Activated naive CD8-positive, alpha-beta T cell treated with anti-CD3 and anti-CD28 coated beads, Interleukin-2, amount 10 ng/mL, durations not matched to agents 7 days and 5 days (primary cell): ENCODE data around the gene C3. TPM values are rescaled to one million over a fixed set of nuclear protein-coding genes. Genes with fewer than 3 reads are reported as not detected.
"Not testable (repeated sequence)": the region's sequence is repeated elsewhere in the genome, so short reads cannot be mapped to it uniquely, and the experiment has no call there.

Experiments used
- ATAC-seq: fragments of 150-1000 bp; cut with Tn5 transposase; one replicate; pipeline ENCODE4 v1.10.0; 2021; ENCODE audit warnings: low read depth, moderate library complexity
- POLR2A ChIA-PET: fragments of 350-600 bp; sonication (Branson Sonifier 250); formaldehyde crosslinking; loops from one replicate; lab custom pipeline; 2021; ENCODE audit warnings: antibody characterized with exemption; lab: Charles Lee
- DNase-seq: peaks from one replicate; pipeline ENCODE4 v3.0.0; 2021
- H3K27ac Mint-ChIP-seq: one replicate; pipeline ENCODE4 v1.8.0; 2022; ENCODE audit warnings: mild to moderate bottlenecking, mixed read lengths
- H3K27me3 Mint-ChIP-seq: one replicate; pipeline ENCODE4 v1.8.0; 2022; ENCODE audit warnings: mild to moderate bottlenecking, moderate library complexity, mixed read lengths
- H3K36me3 Mint-ChIP-seq: one replicate; pipeline ENCODE4 v1.8.0; 2021; ENCODE audit warnings: mild to moderate bottlenecking, mixed read lengths
- H3K4me1 Mint-ChIP-seq: one replicate; pipeline ENCODE4 v1.8.0; 2021; ENCODE audit warnings: mixed read lengths
- H3K4me3 Mint-ChIP-seq: one replicate; pipeline ENCODE4 v1.8.0; 2022; ENCODE audit warnings: mild to moderate bottlenecking, moderate library complexity, mixed read lengths
- H3K9me3 Mint-ChIP-seq: one replicate; pipeline ENCODE4 v1.8.0; 2021; ENCODE audit warnings: mixed read lengths
- total RNA-seq, 2 experiments: library from RNA; stranded (reverse); gene quantifications; one replicate each; pipeline ENCODE4 v1.2.3, GENCODE V29; 2021

Gene C3
- total RNA-seq, 2 experiments from 2014 or later, result 2.0 to 2.1 TPM

DNA sequence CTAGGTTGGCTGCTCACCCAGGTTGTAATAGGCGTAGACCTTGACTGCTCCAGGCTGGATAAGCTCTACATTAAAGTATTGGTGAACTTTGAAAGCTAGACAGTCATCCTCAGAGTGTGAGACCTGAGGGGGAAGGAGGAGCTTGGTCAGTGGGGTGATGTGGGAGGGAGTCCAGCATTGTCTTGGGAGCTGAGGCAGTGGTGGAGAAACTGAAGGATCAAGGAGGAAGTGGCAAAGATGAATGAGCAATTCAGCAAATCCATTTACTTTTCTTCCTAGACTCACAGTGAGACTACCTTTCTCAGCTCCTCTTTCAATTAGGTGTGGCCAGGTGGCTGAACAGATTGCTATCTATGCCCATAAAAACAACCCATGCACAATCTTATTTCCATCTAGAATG lies 40.3 kb downstream of the C3 start:
- H3K4me1 Mint-ChIP-seq, result peaks cover 32% of the 10 kb centered on the region
- no peak overlapping the region for H3K4me3 Mint-ChIP-seq
- POLR2A ChIA-PET, result interaction anchor here (1.0 to 1.4 kb wide), 2 partner anchors 11 to 41 kb away, joined by 3 read pairs; partner anchors contain the start of gene TNFSF14
- ATAC-seq (no peak), DNase-seq (no peak)
- H3K27me3 Mint-ChIP-seq, result peaks cover 17% of the 10 kb centered on the region
- peaks cover 5% of the 10 kb centered on the region for H3K9me3 Mint-ChIP-seq
- H3K27ac Mint-ChIP-seq, result no peak overlapping the region
- peaks cover 3% of the 10 kb centered on the region for H3K36me3 Mint-ChIP-seq

DNA sequence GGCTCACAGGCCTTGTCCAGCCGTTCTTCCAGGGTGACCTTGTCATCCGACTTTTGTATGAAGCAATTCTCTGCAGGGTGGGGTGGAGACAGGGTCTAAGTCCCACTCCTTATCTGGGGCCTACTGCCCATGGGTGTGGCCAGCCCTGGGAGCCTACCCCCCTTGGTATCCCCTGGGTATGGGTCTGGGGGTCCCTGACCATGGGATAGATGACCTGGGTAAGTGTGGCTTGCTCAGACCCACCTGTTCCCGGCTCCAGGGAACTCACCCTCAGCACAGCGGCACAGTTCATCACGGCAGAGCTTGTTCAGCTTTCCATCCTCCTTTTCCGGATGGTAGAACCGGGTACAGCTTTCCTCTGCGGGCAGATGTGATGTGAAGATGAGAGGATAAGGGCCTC lies 41.3 kb downstream of the C3 start:
- no peak for DNase-seq
- Mint-ChIP-seq H3K36me3 (peaks cover 3% of the 10 kb centered on the region), H3K4me3 (no peak overlapping the region), H3K4me1 (peaks cover 40% of the 10 kb centered on the region), H3K27ac (peak overlapping the region; percentile 8), H3K9me3 (peaks cover 5% of the 10 kb centered on the region), H3K27me3 (peaks cover 17% of the 10 kb centered on the region)
- POLR2A ChIA-PET, result no interaction called here
- no peak for ATAC-seq

DNA sequence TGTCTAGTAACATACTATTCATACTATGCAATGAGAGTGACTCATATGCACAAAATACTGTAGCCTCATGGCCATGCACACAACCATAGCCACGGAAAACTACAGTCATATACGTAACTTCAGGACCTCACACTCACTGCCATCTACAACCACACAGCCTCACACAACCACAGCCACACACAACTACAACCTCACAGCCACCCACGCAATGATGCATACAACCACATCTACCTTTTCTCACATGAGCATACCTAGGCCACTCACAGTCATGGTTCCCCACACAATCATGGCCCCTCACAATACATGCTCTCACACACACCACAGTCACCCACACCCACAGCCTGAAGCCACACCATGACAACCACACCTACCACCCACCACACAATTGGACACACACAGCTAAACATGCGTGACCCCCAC lies 41.8 kb downstream of the C3 start:
- peak; percentile 31 for ATAC-seq
- Mint-ChIP-seq H3K4me1 (peaks cover 41% of the 10 kb centered on the region), H3K4me3 (no peak overlapping the region), H3K36me3 (peaks cover 3% of the 10 kb centered on the region), H3K27ac (peak overlapping the region; percentile 8), H3K27me3 (peaks cover 17% of the 10 kb centered on the region), H3K9me3 (peaks cover 5% of the 10 kb centered on the region)
- POLR2A ChIA-PET, result no interaction called here
- no peak for DNase-seq

DNA sequence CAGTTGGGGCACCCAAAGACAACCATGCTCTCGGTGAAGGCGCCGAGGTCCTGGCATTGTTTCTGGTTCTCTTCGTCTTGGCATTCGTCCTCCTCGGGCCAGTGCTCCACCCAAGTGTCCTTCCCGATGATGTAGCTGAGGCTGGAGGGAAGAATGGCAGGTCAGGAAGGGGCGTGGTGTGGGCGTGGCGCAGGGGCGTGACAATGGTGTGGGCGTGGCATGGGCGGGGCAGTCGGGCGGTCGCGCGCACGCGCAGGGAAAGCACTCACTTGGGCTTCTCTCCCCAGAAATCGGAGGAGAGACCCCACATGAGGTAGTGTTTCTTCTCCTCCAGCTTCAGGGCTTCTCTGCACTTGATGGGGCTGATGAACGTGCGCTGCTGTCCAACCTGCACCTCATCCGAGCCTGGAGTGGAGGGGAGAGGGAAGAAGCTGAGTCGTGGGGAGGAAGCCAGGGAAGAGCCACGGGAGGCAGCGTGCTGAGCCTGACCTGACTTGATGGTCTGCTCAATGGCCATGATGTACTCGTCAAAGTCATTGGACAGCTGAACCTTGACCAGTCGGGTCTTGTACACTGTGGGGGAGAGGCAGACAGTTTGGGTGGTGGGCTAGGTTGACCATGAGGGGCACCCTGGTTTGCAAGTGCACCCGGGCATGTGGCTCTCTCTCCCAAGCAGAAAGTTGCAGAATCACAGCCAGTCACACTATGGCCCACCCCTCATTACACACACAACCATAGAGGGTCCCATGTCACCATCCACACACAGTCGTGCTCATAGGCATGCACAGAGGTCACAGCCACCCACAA lies 42.4 kb downstream of the C3 start:
- H3K4me3 Mint-ChIP-seq, result peak overlapping the region; percentile 20
- no peak for ATAC-seq
- peaks cover 5% of the 10 kb centered on the region for H3K9me3 Mint-ChIP-seq
- no peak overlapping the region for H3K27ac Mint-ChIP-seq
- DNase-seq, result peak; percentile 60
- peaks cover 41% of the 10 kb centered on the region for H3K4me1 Mint-ChIP-seq
- peaks cover 17% of the 10 kb centered on the region for H3K27me3 Mint-ChIP-seq
- POLR2A ChIA-PET, result interaction anchor here (0.7 kb wide), 1 partner anchor 23 kb away, joined by 3 read pairs; no protein-coding TSS in a partner anchor
- H3K36me3 Mint-ChIP-seq, result peaks cover 3% of the 10 kb centered on the region

DNA sequence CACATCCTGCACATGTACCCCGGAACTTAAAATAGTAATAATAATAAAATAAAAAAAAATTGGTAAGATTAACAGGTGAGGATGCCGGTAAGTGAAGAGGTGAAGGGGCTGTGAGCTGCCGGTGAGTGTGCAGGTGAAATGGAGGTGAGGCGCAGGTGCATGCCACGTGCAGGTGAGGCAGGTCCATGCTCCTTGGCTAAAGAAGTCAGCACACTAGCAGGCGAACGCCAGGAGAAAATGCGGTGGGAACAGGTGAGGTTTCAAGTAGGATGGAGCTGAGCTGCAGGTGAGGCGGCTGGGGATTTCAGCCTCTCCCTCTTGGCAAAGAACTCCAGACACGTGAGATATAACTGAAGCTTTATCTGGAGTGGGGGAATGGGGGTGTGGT lies 43.0 kb downstream of the C3 start:
- Mint-ChIP-seq H3K27me3 (peaks cover 17% of the 10 kb centered on the region), H3K4me3 (no peak overlapping the region), H3K36me3 (peaks cover 3% of the 10 kb centered on the region), H3K9me3 (peaks cover 5% of the 10 kb centered on the region), H3K27ac (no peak overlapping the region), H3K4me1 (peaks cover 44% of the 10 kb centered on the region)
- POLR2A ChIA-PET, result interaction anchor here (0.7 kb wide), 1 partner anchor 23 kb away, joined by 3 read pairs; no protein-coding TSS in a partner anchor
- no peak for ATAC-seq
- DNase-seq, result no peak

DNA sequence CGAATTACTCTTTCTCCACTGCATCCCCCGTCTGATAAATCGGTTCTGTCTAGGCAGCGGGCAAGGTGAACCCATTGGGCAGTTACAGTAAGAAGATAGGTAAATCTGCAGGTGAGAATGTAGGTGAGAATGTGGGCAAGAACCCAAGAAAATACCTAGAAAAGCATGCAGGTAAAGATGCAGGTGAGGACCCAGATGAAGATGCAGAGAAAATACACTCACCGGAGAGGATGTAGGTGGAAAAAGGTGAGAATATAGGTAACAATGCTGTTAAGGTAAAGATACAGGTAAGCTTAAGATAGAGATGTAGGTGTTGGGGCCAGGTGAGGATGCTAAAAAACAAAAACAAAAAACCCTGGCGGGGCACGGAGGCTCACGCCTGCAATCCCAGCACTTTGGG lies 44.2 kb downstream of the C3 start:
- Mint-ChIP-seq H3K4me1 (peaks cover 47% of the 10 kb centered on the region), H3K36me3 (peaks cover 3% of the 10 kb centered on the region), H3K4me3 (no peak overlapping the region), H3K9me3 (peaks cover 5% of the 10 kb centered on the region), H3K27me3 (peaks cover 8% of the 10 kb centered on the region), H3K27ac (no peak overlapping the region)
- POLR2A ChIA-PET, result interaction anchor here (3.0 kb wide), 1 partner anchor 21 kb away, joined by 14 read pairs; no protein-coding TSS in a partner anchor
- no peak for DNase-seq
- ATAC-seq, result no peak

DNA sequence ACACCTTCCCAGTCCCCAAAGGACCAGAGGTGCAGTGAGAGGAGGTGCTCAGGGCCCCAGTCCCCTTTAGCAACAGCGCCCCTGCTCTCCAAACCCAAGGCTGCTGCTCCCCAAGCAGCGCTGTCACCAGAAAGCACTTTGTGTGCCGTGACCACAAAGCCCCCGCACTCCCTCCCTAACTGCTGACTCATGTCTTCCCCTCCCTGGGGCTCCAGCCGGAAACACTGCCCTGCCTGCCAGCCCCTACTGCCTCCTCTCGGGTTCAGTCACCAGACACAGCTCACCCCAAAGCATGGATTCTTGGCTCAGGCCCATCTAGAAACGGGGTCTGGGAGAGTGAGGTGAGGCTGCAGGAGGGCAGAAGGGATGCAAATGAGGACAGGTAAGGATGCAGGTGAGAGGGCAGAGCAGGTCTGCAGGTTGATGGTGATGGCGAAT lies 45.6 kb downstream of the C3 start:
- H3K36me3 Mint-ChIP-seq, result no peaks in the 10 kb centered on the region
- ATAC-seq (peak; percentile 68), DNase-seq (peak; percentile 83)
- peaks cover 5% of the 10 kb centered on the region for H3K9me3 Mint-ChIP-seq
- peaks cover 4% of the 10 kb centered on the region for H3K27me3 Mint-ChIP-seq
- POLR2A ChIA-PET, result interaction anchor here (0.6 to 3.0 kb wide), 5 partner anchors 13 to 62 kb away, joined by 3 to 14 read pairs (median 4); partner anchors contain the start of gene GPR108
- peak overlapping the region; percentile 77 for H3K4me3 Mint-ChIP-seq
- peaks cover 48% of the 10 kb centered on the region for H3K4me1 Mint-ChIP-seq
- H3K27ac Mint-ChIP-seq, result peak overlapping the region; percentile 75

DNA sequence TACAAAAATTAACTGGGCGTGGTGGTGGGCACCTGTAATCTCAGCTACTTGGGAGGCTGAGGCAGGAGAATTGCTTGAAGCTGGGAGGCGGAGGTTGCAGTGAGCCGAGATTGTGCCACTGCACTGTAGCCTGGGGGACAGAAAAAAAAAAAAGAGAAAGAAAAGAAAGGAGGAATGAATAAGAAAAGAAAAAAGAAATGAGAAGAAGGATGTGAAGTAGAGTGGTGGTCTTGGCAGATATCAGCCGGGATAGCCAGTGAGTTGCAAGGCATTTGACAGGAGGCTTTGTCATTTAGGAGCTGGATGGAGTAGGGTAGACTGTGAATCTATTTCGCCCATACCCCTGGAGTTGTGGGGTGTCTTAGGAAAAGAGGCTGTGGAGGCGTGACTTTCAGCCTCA lies 46.0 kb downstream of the C3 start:
- H3K36me3 Mint-ChIP-seq, ATAC-seq, H3K27me3 Mint-ChIP-seq, DNase-seq, H3K9me3 Mint-ChIP-seq: not testable (repeated sequence)
- POLR2A ChIA-PET, result interaction anchor here (0.6 to 3.0 kb wide), 3 partner anchors 20 to 62 kb away, joined by 3 to 14 read pairs (median 7); partner anchors contain the start of gene GPR108
- Mint-ChIP-seq H3K4me1 (peaks cover 48% of the 10 kb centered on the region), H3K4me3 (peak overlapping the region; percentile 77), H3K27ac (peak overlapping the region; percentile 75)

DNA sequence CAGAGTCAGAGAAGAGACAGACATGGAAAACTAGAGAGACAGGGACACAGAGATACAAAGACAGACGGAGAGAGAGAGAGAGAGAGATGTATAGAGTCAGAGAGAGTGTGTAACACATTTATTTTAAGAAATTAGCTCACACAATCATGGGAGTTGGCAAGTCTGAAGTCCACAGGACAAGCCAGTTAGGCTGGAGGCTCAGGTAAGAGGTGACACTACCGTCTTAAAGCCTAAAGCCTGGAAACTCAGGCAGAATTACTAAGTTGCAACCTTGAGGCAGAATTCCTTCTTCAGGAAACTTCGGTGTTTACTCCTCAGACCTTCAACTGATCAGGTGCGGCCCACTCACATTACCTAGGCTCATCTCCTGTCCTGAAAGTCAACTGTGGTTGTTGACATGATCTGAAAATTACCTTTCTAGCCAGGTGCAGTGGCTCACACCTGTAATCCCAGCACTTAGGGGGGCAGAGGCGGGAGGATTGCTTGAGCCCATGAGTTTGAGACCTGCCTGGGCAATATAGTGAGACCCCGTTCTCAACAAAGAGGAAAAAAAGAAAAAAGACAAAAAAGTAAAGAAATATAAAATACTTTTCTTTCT lies 47.7 kb downstream of the C3 start:
- H3K9me3 Mint-ChIP-seq, result peaks cover under 1% of the 10 kb centered on the region
- POLR2A ChIA-PET, result interaction anchor here (0.5 kb wide), 1 partner anchor 321 kb away, joined by 4 read pairs; no protein-coding TSS in a partner anchor
- peaks cover 37% of the 10 kb centered on the region for H3K4me1 Mint-ChIP-seq
- DNase-seq, result no peak
- peaks cover 3% of the 10 kb centered on the region for H3K27me3 Mint-ChIP-seq
- no peak overlapping the region for H3K27ac Mint-ChIP-seq
- peaks cover 6% of the 10 kb centered on the region for H3K36me3 Mint-ChIP-seq
- no peak for ATAC-seq
- no peak overlapping the region for H3K4me3 Mint-ChIP-seq

DNA sequence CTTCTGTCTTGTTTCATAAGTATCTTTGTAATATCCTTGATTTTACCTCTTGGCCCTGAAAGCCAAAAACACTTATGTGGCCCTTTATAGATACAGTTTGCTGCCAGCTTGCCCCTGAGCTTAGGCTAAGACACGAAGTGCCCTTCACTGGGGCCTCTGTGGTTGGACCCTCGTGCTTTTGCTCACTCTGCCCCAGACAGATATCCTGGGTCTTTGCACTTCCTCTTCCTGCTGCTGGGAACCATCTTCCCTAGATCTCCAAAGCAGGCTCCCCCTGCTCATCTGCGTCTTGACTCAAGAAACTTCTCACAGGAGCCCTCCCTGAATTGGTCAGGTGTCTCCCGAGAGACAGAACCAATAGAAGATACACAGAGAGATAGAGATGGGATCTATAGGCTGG lies 48.5 kb downstream of the C3 start:
- peaks cover 38% of the 10 kb centered on the region for H3K4me1 Mint-ChIP-seq
- H3K36me3 Mint-ChIP-seq, result peaks cover 10% of the 10 kb centered on the region
- POLR2A ChIA-PET, result interaction anchor here (0.7 kb wide), 1 partner anchor 65 kb away, joined by 3 read pairs; no protein-coding TSS in a partner anchor
- H3K27ac Mint-ChIP-seq, result peak overlapping the region; percentile 67
- no peak for ATAC-seq
- H3K9me3 Mint-ChIP-seq, result no peaks in the 10 kb centered on the region
- no peak for DNase-seq
- no peaks in the 10 kb centered on the region for H3K27me3 Mint-ChIP-seq
- no peak overlapping the region for H3K4me3 Mint-ChIP-seq

DNA sequence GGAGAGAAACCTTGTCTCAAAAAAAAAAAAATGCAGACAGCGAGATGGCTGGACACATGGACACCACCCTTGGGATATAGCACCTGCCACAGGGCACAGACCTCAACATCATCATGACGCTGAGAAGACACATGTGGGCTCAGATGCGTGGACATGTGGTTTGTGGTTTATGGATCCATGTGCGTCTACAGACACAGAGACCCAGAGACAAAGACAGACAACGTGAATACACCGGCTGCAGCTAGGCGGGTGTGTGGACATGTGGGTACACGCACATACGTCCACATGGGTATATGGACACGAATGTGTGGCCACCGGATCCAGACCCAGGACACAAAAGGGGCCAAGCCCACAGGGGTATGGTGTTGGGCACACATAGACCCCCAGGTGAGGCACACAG lies 51.8 kb downstream of the C3 start:
- H3K9me3 Mint-ChIP-seq, result no peaks in the 10 kb centered on the region
- peak overlapping the region; percentile 92 for H3K4me3 Mint-ChIP-seq
- no peak for DNase-seq
- H3K4me1 Mint-ChIP-seq, result peaks cover 22% of the 10 kb centered on the region
- peak overlapping the region; percentile 94 for H3K27ac Mint-ChIP-seq
- peaks cover 32% of the 10 kb centered on the region for H3K36me3 Mint-ChIP-seq
- no peaks in the 10 kb centered on the region for H3K27me3 Mint-ChIP-seq
- POLR2A ChIA-PET, result interaction anchor here (1.5 to 3.1 kb wide), 5 partner anchors 12 to 68 kb away, joined by 3 to 43 read pairs (median 15); partner anchors contain the start of gene GPR108
- no peak for ATAC-seq

DNA sequence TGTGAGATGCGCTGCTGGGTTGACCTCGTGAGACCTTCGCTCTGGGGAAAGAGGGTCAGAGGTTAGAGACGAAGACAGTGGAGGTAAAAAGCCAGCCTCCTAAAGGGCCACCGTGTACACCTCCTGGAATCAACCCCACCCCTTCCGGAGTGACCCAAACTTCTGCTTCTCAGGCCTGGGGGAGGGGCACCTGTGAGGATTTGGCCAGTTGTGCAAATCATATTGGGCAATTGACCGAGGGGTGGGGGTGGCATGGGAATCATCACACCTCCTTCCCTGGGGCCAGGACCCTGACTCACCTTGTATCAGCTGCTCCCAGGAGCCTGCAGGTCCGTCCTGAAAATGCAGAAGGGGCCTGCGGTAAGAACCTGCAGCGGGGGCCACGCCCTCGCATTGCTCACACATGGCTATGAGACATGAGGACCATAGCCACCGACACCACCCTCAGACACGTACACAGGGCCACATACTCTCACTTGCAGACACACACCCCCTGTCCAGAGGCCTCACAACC lies 53.3 kb downstream of the C3 start:
- Mint-ChIP-seq H3K4me3 (peak overlapping the region; percentile 73), H3K4me1 (peaks cover 20% of the 10 kb centered on the region), H3K27me3 (no peaks in the 10 kb centered on the region), H3K27ac (peak overlapping the region; percentile 57), H3K36me3 (peaks cover 32% of the 10 kb centered on the region), H3K9me3 (peaks cover 3% of the 10 kb centered on the region)
- POLR2A ChIA-PET, result no interaction called here
- ATAC-seq (no peak), DNase-seq (no peak)

DNA sequence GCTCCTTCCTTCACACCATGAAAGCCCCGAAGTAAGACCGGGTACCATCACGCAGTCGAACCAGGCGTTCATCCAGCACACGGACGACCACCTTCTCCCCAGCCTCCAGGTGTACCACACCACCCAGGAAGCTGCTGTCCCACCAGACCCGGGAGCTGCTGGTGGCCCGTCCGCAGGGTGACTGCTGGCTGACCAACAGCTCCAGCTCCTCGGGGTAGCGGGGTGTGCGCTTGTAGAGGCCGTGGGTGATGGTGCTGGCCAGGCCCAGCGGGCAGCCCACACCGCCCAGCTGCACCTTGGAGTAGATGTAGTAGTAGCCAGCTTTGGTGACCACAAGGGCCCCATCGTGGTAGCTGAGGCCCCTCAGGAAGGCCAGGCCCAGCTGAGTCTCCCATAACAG lies 55.5 kb downstream of the C3 start:
- Mint-ChIP-seq H3K27ac (peak overlapping the region; percentile 34), H3K9me3 (peaks cover 3% of the 10 kb centered on the region), H3K36me3 (peaks cover 43% of the 10 kb centered on the region), H3K4me1 (peaks cover 25% of the 10 kb centered on the region), H3K27me3 (no peaks in the 10 kb centered on the region), H3K4me3 (no peak overlapping the region)
- ATAC-seq, result no peak
- no peak for DNase-seq
- POLR2A ChIA-PET, result interaction anchor here (0.6 kb wide), 1 partner anchor 11 kb away, joined by 3 read pairs; no protein-coding TSS in a partner anchor
